ENCODE data around the gene PHLDA1. TPM values are rescaled to one million over a fixed set of nuclear protein-coding genes. Genes with fewer than 3 reads are reported as not detected.

PHLDA1 gene
- total RNA-seq (10 to 100 TPM in 1 of 5 donors, 1 to 10 TPM in 4; 5.4 to 11.7 (median 7.1) TPM), total RNA-seq (7.4 to 528 (median 82.0) reads per million in 29 experiments)
- 9.0 TPM for total RNA-seq (2013)

- Histone ChIP-seq H3K4me1 (ENCODE audit: control insufficient read depth in 1 of 2, extremely low read depth in 1 of 2, insufficient read depth in 2 of 2, low read length in 2 of 2) (peaks cover 3 to 23% of the 10 kb centered on the region in 2 experiments), H3K27me3 (replicated peaks in 1 of 2; ENCODE audit: control insufficient read depth in 2 of 2, extremely low read depth in 1 of 2, insufficient read depth in 2 of 2, low read length in 1 of 2) (peaks cover 0 to 3% of the 10 kb centered on the region in 2 experiments), H3K9me3 (no peaks in the 10 kb centered on the region), H3K36me3 (ENCODE audit: control insufficient read depth in 2 of 2, extremely low read depth in 1 of 2, insufficient read depth in 1 of 2, low read length in 1 of 2) (no peaks in the 10 kb centered on the region), H3K27ac (ENCODE audit: low read length) (peak within 1 kb of the TSS; percentile 95), H3K4me3 (ENCODE audit: control insufficient read depth in 1 of 2, extremely low read depth in 1 of 2, low read length in 1 of 2) (peak within 1 kb of the TSS; percentile 84 to 95)
- Mint-ChIP-seq H3K9me3 (no peaks in the 10 kb centered on the region), H3K27me3 (no peaks in the 10 kb centered on the region), H3K4me1 (peaks cover 27 to 35% (median 33%) of the 10 kb centered on the region in 3 donors), H3K4me3 (peak within 1 kb of the TSS; percentile 88 to 95 (median 88)), H3K27ac (peak within 1 kb of the TSS; percentile 87 to 88), H3K36me3 (no peaks in the 10 kb centered on the region)
- WGBS (ENCODE audit: insufficient coverage): 0% methylated on average over 62 of the region's 67 CpGs
- DNase-seq (peak; percentile 68 to 94 (median 85)), ATAC-seq (replicated peaks in 1 of 4) (peak; percentile 80 to 88 (median 80))
- POLR2A ChIA-PET: interaction anchor here (0.5 to 3.8 kb wide), 14 partner anchors 9 to 562 kb away, joined by 3 to 43 read pairs (median 4); partner anchors contain the start of genes GLIPR1 (in 1 of the 2) and KRR1 (in 1 of the 2)
- CTCF ChIA-PET: interaction anchor here (0.6 to 4.3 kb wide), 7 partner anchors 11 to 700 kb away, joined by 3 to 31 read pairs (median 3); no protein-coding TSS in a partner anchor
These were observed at the start of gene PHLDA1 for GRCh38 chr12:76031414-76032042. PHLDA1 (minus strand) TSS chr12:76031776.

DNA sequence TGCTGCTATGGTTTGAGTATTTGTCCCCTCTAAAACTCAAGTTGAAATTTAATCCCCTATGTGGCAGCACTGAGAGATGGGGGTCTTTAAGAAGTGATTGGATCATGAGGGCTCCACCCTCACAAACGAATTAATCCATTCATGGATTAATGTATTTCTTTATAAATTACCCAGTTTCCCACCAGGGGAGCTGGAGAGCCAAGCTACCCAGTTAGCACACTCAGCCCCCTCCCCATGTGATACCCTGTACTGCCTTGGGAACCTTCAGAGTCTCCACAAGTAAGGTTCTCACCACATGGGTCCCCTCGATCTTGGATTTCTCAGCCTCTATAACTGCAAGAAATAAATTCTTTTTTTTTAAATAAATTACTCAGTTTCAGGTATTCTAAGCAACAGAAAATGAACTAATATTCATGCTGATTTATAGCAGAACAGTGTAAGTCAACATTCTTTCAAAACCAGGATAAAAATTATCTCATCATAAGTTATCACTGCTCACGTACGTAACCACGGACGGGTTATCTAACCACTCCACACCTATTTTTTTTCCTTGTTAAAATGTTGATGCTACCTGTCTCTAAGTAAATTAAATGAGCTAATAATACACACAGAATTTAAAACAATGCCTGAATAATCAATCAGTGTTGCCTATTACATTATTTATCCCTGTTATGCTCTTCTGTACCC is 49.3 kb upstream of the PHLDA1 start:
- Mint-ChIP-seq H3K4me3 (peak overlapping the region in 1 of 3 donors; percentile 13), H3K27ac (no peak overlapping the region), H3K9me3 (peaks cover 0 to 9% (median 0%) of the 10 kb centered on the region in 3 donors), H3K36me3 (peaks cover 24% of the 10 kb centered on the region), H3K27me3 (no peaks in the 10 kb centered on the region), H3K4me1 (peaks cover 78 to 85% (median 78%) of the 10 kb centered on the region in 3 donors)
- Histone ChIP-seq H3K36me3 (ENCODE audit: control insufficient read depth in 2 of 2, extremely low read depth in 1 of 2, insufficient read depth in 1 of 2, low read length in 1 of 2) (peaks cover 0 to 3% of the 10 kb centered on the region in 2 donors), H3K27ac (ENCODE audit: low read length) (no peak overlapping the region), H3K4me1 (ENCODE audit: control insufficient read depth in 1 of 2, extremely low read depth in 1 of 2, insufficient read depth in 2 of 2, low read length in 2 of 2) (peaks cover 17 to 21% of the 10 kb centered on the region in 2 experiments), H3K9me3 (peaks cover 3% of the 10 kb centered on the region), H3K4me3 (ENCODE audit: control insufficient read depth in 1 of 2, extremely low read depth in 1 of 2, low read length in 1 of 2) (no peak overlapping the region), H3K27me3 (replicated peaks in 1 of 2; ENCODE audit: control insufficient read depth in 2 of 2, extremely low read depth in 1 of 2, insufficient read depth in 2 of 2, low read length in 1 of 2) (no peaks in the 10 kb centered on the region)
- CTCF ChIA-PET: interaction anchor here (0.5 to 0.8 kb wide), 3 partner anchors 53 to 466 kb away, joined by 3 read pairs; no protein-coding TSS in a partner anchor
- no peak for ATAC-seq (replicated peaks in 1 of 4)
- WGBS (ENCODE audit: insufficient coverage): no CpG with 5 or more reads among the region's 6 CpGs
- POLR2A ChIA-PET: interaction anchor here in 1 of 2 donors (0.9 to 2.5 kb wide), 3 partner anchors 9 to 569 kb away, joined by 4 to 10 read pairs (median 6); no protein-coding TSS in a partner anchor
- peak in 6 of 35 experiments; percentile 3 to 36 (median 9) for DNase-seq

GRCh38 chr12:76080017-76080728 is 48.6 kb upstream of the PHLDA1 start:
- Histone ChIP-seq H3K36me3 (ENCODE audit: control insufficient read depth in 2 of 2, extremely low read depth in 1 of 2, insufficient read depth in 1 of 2, low read length in 1 of 2) (peaks cover 0 to 3% of the 10 kb centered on the region in 2 donors), H3K27ac (ENCODE audit: low read length) (no peak overlapping the region), H3K9me3 (peaks cover 3% of the 10 kb centered on the region), H3K4me1 (ENCODE audit: control insufficient read depth in 1 of 2, extremely low read depth in 1 of 2, insufficient read depth in 2 of 2, low read length in 2 of 2) (peaks cover 17% of the 10 kb centered on the region in 2 experiments), H3K4me3 (ENCODE audit: control insufficient read depth in 1 of 2, extremely low read depth in 1 of 2, low read length in 1 of 2) (no peak overlapping the region), H3K27me3 (replicated peaks in 1 of 2; ENCODE audit: control insufficient read depth in 2 of 2, extremely low read depth in 1 of 2, insufficient read depth in 2 of 2, low read length in 1 of 2) (no peaks in the 10 kb centered on the region)
- Mint-ChIP-seq H3K27me3 (no peaks in the 10 kb centered on the region), H3K27ac (no peak overlapping the region), H3K36me3 (peaks cover 24% of the 10 kb centered on the region), H3K4me1 (peaks cover 76 to 82% (median 76%) of the 10 kb centered on the region in 3 donors), H3K9me3 (peaks cover 0 to 9% (median 0%) of the 10 kb centered on the region in 3 donors), H3K4me3 (no peak overlapping the region)
- DNase-seq (no peak), ATAC-seq (replicated peaks in 1 of 4) (no peak)
- WGBS (ENCODE audit: insufficient coverage): no CpG with 5 or more reads among the region's 2 CpGs
- POLR2A ChIA-PET: interaction anchor here (0.7 to 2.5 kb wide), 4 partner anchors 8 to 580 kb away, joined by 4 to 10 read pairs (median 6); no protein-coding TSS in a partner anchor
- CTCF ChIA-PET: interaction anchor here (0.7 to 1.3 kb wide), 3 partner anchors 52 to 597 kb away, joined by 3 to 5 read pairs (median 3); no protein-coding TSS in a partner anchor

- Mint-ChIP-seq H3K9me3 (peaks cover 0 to 9% (median 0%) of the 10 kb centered on the region in 3 donors), H3K27ac (no peak overlapping the region), H3K4me3 (no peak overlapping the region), H3K27me3 (no peaks in the 10 kb centered on the region), H3K4me1 (peaks cover 80 to 82% (median 82%) of the 10 kb centered on the region in 3 donors), H3K36me3 (peaks cover 26% of the 10 kb centered on the region)
- no peak for ATAC-seq (replicated peaks in 1 of 4)
- no CpG with 5 or more reads among the region's 2 CpGs for WGBS (ENCODE audit: insufficient coverage)
- CTCF ChIA-PET: interaction anchor here (0.9 to 1.3 kb wide), 4 partner anchors 10 to 595 kb away, joined by 3 to 6 read pairs (median 4); no protein-coding TSS in a partner anchor
- POLR2A ChIA-PET: interaction anchor here (0.6 to 0.9 kb wide), 4 partner anchors 37 to 683 kb away, joined by 3 to 4 read pairs (median 4); no protein-coding TSS in a partner anchor
- Histone ChIP-seq H3K36me3 (ENCODE audit: control insufficient read depth in 2 of 2, extremely low read depth in 1 of 2, insufficient read depth in 1 of 2, low read length in 1 of 2) (peaks cover 0 to 3% of the 10 kb centered on the region in 2 donors), H3K4me1 (ENCODE audit: control insufficient read depth in 1 of 2, extremely low read depth in 1 of 2, insufficient read depth in 2 of 2, low read length in 2 of 2) (peaks cover 16 to 19% of the 10 kb centered on the region in 2 experiments), H3K27me3 (replicated peaks in 1 of 2; ENCODE audit: control insufficient read depth in 2 of 2, extremely low read depth in 1 of 2, insufficient read depth in 2 of 2, low read length in 1 of 2) (no peaks in the 10 kb centered on the region), H3K9me3 (peaks cover 3% of the 10 kb centered on the region), H3K27ac (ENCODE audit: low read length) (no peak overlapping the region), H3K4me3 (ENCODE audit: control insufficient read depth in 1 of 2, extremely low read depth in 1 of 2, low read length in 1 of 2) (no peak overlapping the region)
- DNase-seq: no peak
These were observed 47.2 kb upstream of the PHLDA1 start for GRCh38 chr12:76078748-76079147.

- ATAC-seq (replicated peaks in 1 of 4) (no peak), DNase-seq (no peak)
- H3K27me3 Mint-ChIP-seq: no peaks in the 10 kb centered on the region
- Histone ChIP-seq H3K4me3 (ENCODE audit: control insufficient read depth in 1 of 2, extremely low read depth in 1 of 2, low read length in 1 of 2) (no peak overlapping the region), H3K9me3 (peaks cover 3% of the 10 kb centered on the region), H3K4me1 (ENCODE audit: control insufficient read depth in 1 of 2, extremely low read depth in 1 of 2, insufficient read depth in 2 of 2, low read length in 2 of 2) (peaks cover 5 to 8% of the 10 kb centered on the region in 2 experiments), H3K27me3 (replicated peaks in 1 of 2; ENCODE audit: control insufficient read depth in 2 of 2, extremely low read depth in 1 of 2, insufficient read depth in 2 of 2, low read length in 1 of 2) (no peaks in the 10 kb centered on the region), H3K36me3 (ENCODE audit: control insufficient read depth in 2 of 2, extremely low read depth in 1 of 2, insufficient read depth in 1 of 2, low read length in 1 of 2) (peaks cover 1 to 18% of the 10 kb centered on the region in 2 donors), H3K27ac (ENCODE audit: low read length) (no peak overlapping the region)
- ChIA-PET CTCF (no interaction called here), POLR2A (interaction anchor here in 1 of 2 donors (0.7 kb wide), 1 partner anchor 10 kb away, joined by 5 read pairs; no protein-coding TSS in a partner anchor)
- no peak overlapping the region for H3K4me3 Mint-ChIP-seq
- WGBS (ENCODE audit: insufficient coverage): 100% methylated on average over 1 of the region's 1 CpG
- H3K27ac Mint-ChIP-seq: no peak overlapping the region
- H3K36me3 Mint-ChIP-seq: peaks cover 47% of the 10 kb centered on the region
- peaks cover 79 to 86% (median 82%) of the 10 kb centered on the region in 3 donors for H3K4me1 Mint-ChIP-seq
- H3K9me3 Mint-ChIP-seq: peaks cover 0 to 9% (median 0%) of the 10 kb centered on the region in 3 donors
These were observed 43.9 kb upstream of the PHLDA1 start for GRCh38 chr12:76075448-76075847.
